ENCODE data around the gene ORC5.
"Not testable (repeated sequence)": the region's sequence is repeated elsewhere in the genome, so short reads cannot be mapped to it uniquely, and the experiment has no call there.

Gene ORC5

GRCh38 chr7:104185346-104185745 lies 22.5 kb downstream of the ORC5 start:
- no peak for DNase-seq

- DNase-seq, result no peak
Measured at GRCh38 chr7:104179178-104179577, 28.6 kb downstream of the ORC5 start.

- DNase-seq, result not testable (repeated sequence)
Measured at GRCh38 chr7:104177565-104178083, 30.2 kb downstream of the ORC5 start.

- no peak for DNase-seq
Measured at GRCh38 chr7:104176332-104176731, 31.5 kb downstream of the ORC5 start.

- DNase-seq, result no peak
Measured at GRCh38 chr7:104175361-104175984, 32.3 kb downstream of the ORC5 start.

GRCh38 chr7:104174798-104175197 lies 33.0 kb downstream of the ORC5 start:
- DNase-seq, result no peak

- DNase-seq, result no peak
Measured at GRCh38 chr7:104162081-104162480, 45.7 kb downstream of the ORC5 start.

GRCh38 chr7:104161244-104161643 lies 46.6 kb downstream of the ORC5 start:
- no peak for DNase-seq

- no peak for DNase-seq
Measured at GRCh38 chr7:104160375-104160774, 47.4 kb downstream of the ORC5 start.

GRCh38 chr7:104156842-104157277 lies 51.0 kb downstream of the ORC5 start:
- no peak for DNase-seq

- no peak for DNase-seq
Measured at GRCh38 chr7:104153287-104153686, 54.5 kb downstream of the ORC5 start.

- DNase-seq, result no peak
Measured at GRCh38 chr7:104152468-104152867, 55.3 kb downstream of the ORC5 start.

GRCh38 chr7:104150470-104150869 lies 57.3 kb downstream of the ORC5 start:
- no peak for DNase-seq

- DNase-seq, result no peak
Measured at GRCh38 chr7:104149822-104150221, 58.0 kb downstream of the ORC5 start.

- no peak for DNase-seq
Measured at GRCh38 chr7:104142147-104142546, 65.7 kb downstream of the ORC5 start.

GRCh38 chr7:104137971-104138370 lies 69.8 kb downstream of the ORC5 start:
- DNase-seq, result no peak

GRCh38 chr7:104137511-104137910 lies 70.3 kb downstream of the ORC5 start:
- DNase-seq, result no peak

GRCh38 chr7:104136981-104137380 lies 70.8 kb downstream of the ORC5 start:
- no peak for DNase-seq

GRCh38 chr7:104136561-104136960 lies 71.3 kb downstream of the ORC5 start:
- DNase-seq, result no peak

GRCh38 chr7:104135760-104136558 lies 71.9 kb downstream of the ORC5 start:
- no peak for DNase-seq

- DNase-seq, result no peak
Measured at GRCh38 chr7:104133238-104133637, 74.6 kb downstream of the ORC5 start.

GRCh38 chr7:104130726-104131125 lies 77.1 kb downstream of the ORC5 start:
- DNase-seq, result no peak

- DNase-seq, result no peak
Measured at GRCh38 chr7:104127204-104127603, 80.6 kb downstream of the ORC5 start.

GRCh38 chr7:104126411-104126841 lies 81.4 kb downstream of the ORC5 start:
- no peak for DNase-seq
